Measurements from ENCODE around the gene BZW2.

BZW2 gene

GRCh38 chr7:16755397-16755796, 109.4 kb downstream of the BZW2 start:
- DNase-seq, result no peak

Measured in stimulated activated CD4-positive, alpha-beta T cell treated with anti-CD3 and anti-CD28 coated beads, Interleukin-15, amount 100 ng/mL, for 24 hours (primary cell).